HCT116 (cell line): Measurements from ENCODE around the gene SCN1A. TPM values are rescaled to one million over a fixed set of nuclear protein-coding genes. Genes with fewer than 3 reads are reported as not detected.

ENCODE experiments used
- ATAC-seq: fragments of 200-7000 bp; cut with Tn5 transposase; 2 replicates; pipeline ENCODE4 v1.9.1; 2020; ENCODE audit warnings: mild to moderate bottlenecking, moderate library complexity
- BruUV-seq: library from RNA; stranded (reverse); fragments of 400-500 nt; replicated peaks from 2 replicates; lab custom pipeline; 2021; lab: Mats Ljungman, UMichigan
- CTCF ChIA-PET: fragments of 300-600 bp; sonication (Branson Sonifier 250); formaldehyde crosslinking; loops from one replicate; lab custom pipeline; 2021; ENCODE audit warnings: antibody characterized with exemption; lab: Charles Lee
- POLR2A ChIA-PET: fragments of 300-600, 350-600 bp; sonication (Branson Sonifier 250); formaldehyde crosslinking; loops from one replicate; lab custom pipeline; 2021; ENCODE audit warnings: antibody characterized with exemption; lab: Charles Lee
- RAD21 ChIA-PET, 2 experiments: fragments of 300-600 bp; sonication (Branson Sonifier 250); formaldehyde crosslinking; loops; one replicate each; lab custom pipeline; 2023; ENCODE audit warnings: low total read pairs in 2 of 2; ENCODE audit not compliant: uncharacterized antibody in 2 of 2, unreplicated experiment in 2 of 2, low non-redundant PET in 1 of 2; lab: Charles Lee
- DNase-seq: peaks from one replicate; pipeline ENCODE4 v3.0.0-alpha.2; 2010; ENCODE audit warnings: low read depth, low spot score
- H2AFZ ChIP-seq: fragments of 200-600 bp; shearing (Covaris generic), sonication (generic); 2 replicates; pipeline ENCODE4 v1.6.1; 2017; ENCODE audit warnings: low read depth, mixed run types, mixed read lengths, antibody characterized with exemption, low read length; ENCODE audit not compliant: poor library complexity, severe bottlenecking
- H3K27ac ChIP-seq: 2 replicates; pipeline ENCODE4 v1.5.1; 2012; ENCODE audit warnings: low read depth, low read length
- H3K27me3 ChIP-seq: fragments of 200-600 bp; sonication (generic); 2 replicates; pipeline ENCODE4 v1.6.1; 2016; ENCODE audit warnings: mixed run types, low read length, mixed read lengths; ENCODE audit not compliant: insufficient read depth
- H3K36me3 ChIP-seq, 2 experiments: fragments of 200-500 bp in 1 of 2; fragments of 200-600 bp in 1 of 2; sonication (Bioruptor generic) in 1 of 2; sonication (generic) in 1 of 2; 2 replicates each; pipeline versions ENCODE4 v1.5.1 to v1.6.1; 2014 to 2016; ENCODE audit warnings: low read length in 2 of 2, inconsistent platforms in 1 of 2, mixed read lengths in 1 of 2, mixed run types in 1 of 2; ENCODE audit not compliant: insufficient read depth in 2 of 2, control insufficient read depth in 1 of 2
- H3K4me1 ChIP-seq, 2 experiments: fragments of 200-600 bp in 1 of 2; sonication (generic) in 1 of 2; 2 replicates each; pipeline versions ENCODE4 v1.5.1 to v1.6.1; 2012 to 2017; ENCODE audit warnings: low read length in 2 of 2, inconsistent platforms in 1 of 2, mild to moderate bottlenecking in 1 of 2, mixed read lengths in 1 of 2, mixed run types in 1 of 2, moderate library complexity in 1 of 2; ENCODE audit not compliant: insufficient read depth in 2 of 2, control insufficient read depth in 1 of 2
- H3K4me2 ChIP-seq: fragments of 200-600 bp; sonication (generic); 2 replicates; pipeline ENCODE4 v1.6.1; 2017; ENCODE audit warnings: mixed run types, low read length, mixed read lengths
- H3K4me3 ChIP-seq, 2 experiments: fragments of 200-600 bp in 1 of 2; sonication (generic) in 1 of 2; replicated peaks in 1 of 2; 2 replicates each; pipeline ENCODE4 v1.5.1; 2011 to 2016; ENCODE audit warnings: low read length in 2 of 2, control low read depth in 1 of 2, low read depth in 1 of 2, mild to moderate bottlenecking in 1 of 2, mixed read lengths in 1 of 2, mixed run types in 1 of 2
- H3K79me2 ChIP-seq: fragments of 200-600 bp; sonication (generic); 2 replicates; pipeline ENCODE4 v1.6.1; 2017; ENCODE audit warnings: mild to moderate bottlenecking, mixed run types, low read length, moderate library complexity, mixed read lengths; ENCODE audit not compliant: insufficient read depth
- H3K9ac ChIP-seq: fragments of 200-600 bp; sonication (generic); 2 replicates; pipeline ENCODE4 v1.6.1; 2016; ENCODE audit warnings: low read length, mixed read lengths
- H3K9me2 ChIP-seq: fragments of 200-600 bp; sonication (generic), shearing (Covaris generic); 2 replicates; pipeline ENCODE4 v1.6.1; 2017; ENCODE audit warnings: mixed run types, mild to moderate bottlenecking, moderate library complexity; ENCODE audit not compliant: insufficient read depth
- H3K9me3 ChIP-seq, 2 experiments: fragments of 200-500 bp in 1 of 2; fragments of 200-600 bp in 1 of 2; sonication (Bioruptor generic) in 1 of 2; sonication (generic) in 1 of 2; 2 replicates each; pipeline ENCODE4 v1.6.1; 2014 to 2017; ENCODE audit warnings: low read length in 2 of 2, mixed read lengths in 2 of 2, inconsistent platforms in 1 of 2, low read depth in 1 of 2, mild to moderate bottlenecking in 1 of 2, mixed run types in 1 of 2, moderate library complexity in 1 of 2; ENCODE audit not compliant: control insufficient read depth in 1 of 2, insufficient read depth in 1 of 2
- H4K20me1 ChIP-seq: fragments of 200-600 bp; sonication (generic), shearing (Covaris generic); 2 replicates; pipeline ENCODE4 v1.6.1; 2017; ENCODE audit warnings: mixed run types, mild to moderate bottlenecking, moderate library complexity; ENCODE audit not compliant: insufficient read depth
- CBX3 ChIP-seq: IDR thresholded peaks from 2 replicates; pipeline ENCODE4 v1.6.1; 2012; ENCODE audit warnings: low read depth
- CEBPB ChIP-seq: IDR thresholded peaks from 2 replicates; pipeline ENCODE4 v1.6.1; 2012; ENCODE audit warnings: low read depth
- JUND ChIP-seq: IDR thresholded peaks from 2 replicates; pipeline ENCODE4 v1.6.1; 2012
- RAD21 ChIP-seq: IDR thresholded peaks from 2 replicates; pipeline ENCODE4 v1.6.1; 2012; ENCODE audit warnings: low read depth, mild to moderate bottlenecking
- TCF7L2 ChIP-seq: IDR thresholded peaks from 2 replicates; pipeline ENCODE4 v1.7.0; 2011; ENCODE audit warnings: borderline replicate concordance, inconsistent platforms; ENCODE audit not compliant: insufficient read depth, insufficient read length; ENCODE audit errors: extremely low read depth
- ZNF274 ChIP-seq: fragments of 200-500 bp; sonication (Bioruptor generic); IDR thresholded peaks from 2 replicates; pipeline ENCODE4 v1.6.1; 2014; ENCODE audit warnings: mild to moderate bottlenecking, low read depth, low read length, inconsistent platforms
- intact Hi-C: fragments of 100-400 bp; cut with micrococcal nuclease; formaldehyde crosslinking; loops from 2 replicates; pipeline ENCODE4 v1.10.0; 2022
- total RNA-seq: library from RNA; stranded (reverse); gene quantifications from one replicate; pipeline ENCODE4 v1.2.1, GENCODE V29; 2021; ENCODE audit not compliant: unreplicated experiment
- TF ChIP-seq, protein P1 (sequence below), 3 experiments: fragments of 200-600 bp in 1 of 3; sonication (generic) in 1 of 3; IDR thresholded peaks in 2 of 3; conservative IDR thresholded peaks in 1 of 3; 2 replicates each; pipeline ENCODE4 v1.5.1; 2012 to 2017; ENCODE audit warnings: low read depth in 2 of 3, low read length in 2 of 3, antibody characterized with exemption in 1 of 3, borderline replicate concordance in 1 of 3, control low read depth in 1 of 3, mild to moderate bottlenecking in 1 of 3, mixed read lengths in 1 of 3, mixed run types in 1 of 3, moderate library complexity in 1 of 3; ENCODE audit not compliant: insufficient read depth in 1 of 3
- TF ChIP-seq, protein P2 (sequence below): IDR thresholded peaks from 2 replicates; pipeline ENCODE4 v1.6.1; 2012; ENCODE audit warnings: low read depth
- TF ChIP-seq, protein P3 (sequence below): IDR thresholded peaks from 2 replicates; pipeline ENCODE4 v1.6.1; 2012

Gene SCN1A
- total RNA-seq, 1 experiment from 2014 or later = not detected

DNA sequence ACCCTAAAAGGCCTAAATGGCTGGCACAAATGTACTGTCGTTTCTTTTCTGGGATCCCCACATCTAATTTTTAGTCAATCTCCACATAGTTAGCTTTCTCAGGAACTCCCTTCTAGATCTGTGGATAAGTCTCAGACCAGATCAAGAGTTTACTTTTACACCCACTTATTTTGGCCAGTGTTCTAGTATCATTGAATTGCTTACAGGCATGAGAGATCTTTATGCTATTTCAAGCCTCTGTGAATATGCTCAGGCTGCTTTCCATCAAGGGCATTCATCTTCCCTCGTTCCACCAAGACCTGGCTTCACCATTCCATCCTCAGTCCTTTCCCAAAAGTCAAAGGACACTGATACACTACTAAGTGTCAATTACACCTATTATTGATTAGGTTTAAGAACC lies 27.8 kb upstream of the SCN1A start:
- no TSS peak for BruUV-seq
- Histone ChIP-seq H3K4me1 (no peaks in the 10 kb centered on the region), H2AFZ (no peak overlapping the region), H3K79me2 (no peaks in the 10 kb centered on the region), H3K27ac (no peak overlapping the region)
- RAD21 ChIA-PET = no interaction called here
- intact Hi-C loops = no loop called here
- DNase-seq = no peak
- no peak for TF ChIP-seq CEBPB
- no peak for TF ChIP-seq ZNF274
- TF ChIP-seq, protein P1, sequence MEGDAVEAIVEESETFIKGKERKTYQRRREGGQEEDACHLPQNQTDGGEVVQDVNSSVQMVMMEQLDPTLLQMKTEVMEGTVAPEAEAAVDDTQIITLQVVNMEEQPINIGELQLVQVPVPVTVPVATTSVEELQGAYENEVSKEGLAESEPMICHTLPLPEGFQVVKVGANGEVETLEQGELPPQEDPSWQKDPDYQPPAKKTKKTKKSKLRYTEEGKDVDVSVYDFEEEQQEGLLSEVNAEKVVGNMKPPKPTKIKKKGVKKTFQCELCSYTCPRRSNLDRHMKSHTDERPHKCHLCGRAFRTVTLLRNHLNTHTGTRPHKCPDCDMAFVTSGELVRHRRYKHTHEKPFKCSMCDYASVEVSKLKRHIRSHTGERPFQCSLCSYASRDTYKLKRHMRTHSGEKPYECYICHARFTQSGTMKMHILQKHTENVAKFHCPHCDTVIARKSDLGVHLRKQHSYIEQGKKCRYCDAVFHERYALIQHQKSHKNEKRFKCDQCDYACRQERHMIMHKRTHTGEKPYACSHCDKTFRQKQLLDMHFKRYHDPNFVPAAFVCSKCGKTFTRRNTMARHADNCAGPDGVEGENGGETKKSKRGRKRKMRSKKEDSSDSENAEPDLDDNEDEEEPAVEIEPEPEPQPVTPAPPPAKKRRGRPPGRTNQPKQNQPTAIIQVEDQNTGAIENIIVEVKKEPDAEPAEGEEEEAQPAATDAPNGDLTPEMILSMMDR (IDR thresholded peaks at IDR 0.05 in 2 of 3, conservative IDR thresholded peaks at IDR 0.05 in 1 of 3; ENCODE audit: borderline replicate concordance in 1 of 3, insufficient read depth in 1 of 3, low read depth in 2 of 3, low read length in 2 of 3) = no peak
- TF ChIP-seq JUND = no peak
- TF ChIP-seq, protein P2, sequence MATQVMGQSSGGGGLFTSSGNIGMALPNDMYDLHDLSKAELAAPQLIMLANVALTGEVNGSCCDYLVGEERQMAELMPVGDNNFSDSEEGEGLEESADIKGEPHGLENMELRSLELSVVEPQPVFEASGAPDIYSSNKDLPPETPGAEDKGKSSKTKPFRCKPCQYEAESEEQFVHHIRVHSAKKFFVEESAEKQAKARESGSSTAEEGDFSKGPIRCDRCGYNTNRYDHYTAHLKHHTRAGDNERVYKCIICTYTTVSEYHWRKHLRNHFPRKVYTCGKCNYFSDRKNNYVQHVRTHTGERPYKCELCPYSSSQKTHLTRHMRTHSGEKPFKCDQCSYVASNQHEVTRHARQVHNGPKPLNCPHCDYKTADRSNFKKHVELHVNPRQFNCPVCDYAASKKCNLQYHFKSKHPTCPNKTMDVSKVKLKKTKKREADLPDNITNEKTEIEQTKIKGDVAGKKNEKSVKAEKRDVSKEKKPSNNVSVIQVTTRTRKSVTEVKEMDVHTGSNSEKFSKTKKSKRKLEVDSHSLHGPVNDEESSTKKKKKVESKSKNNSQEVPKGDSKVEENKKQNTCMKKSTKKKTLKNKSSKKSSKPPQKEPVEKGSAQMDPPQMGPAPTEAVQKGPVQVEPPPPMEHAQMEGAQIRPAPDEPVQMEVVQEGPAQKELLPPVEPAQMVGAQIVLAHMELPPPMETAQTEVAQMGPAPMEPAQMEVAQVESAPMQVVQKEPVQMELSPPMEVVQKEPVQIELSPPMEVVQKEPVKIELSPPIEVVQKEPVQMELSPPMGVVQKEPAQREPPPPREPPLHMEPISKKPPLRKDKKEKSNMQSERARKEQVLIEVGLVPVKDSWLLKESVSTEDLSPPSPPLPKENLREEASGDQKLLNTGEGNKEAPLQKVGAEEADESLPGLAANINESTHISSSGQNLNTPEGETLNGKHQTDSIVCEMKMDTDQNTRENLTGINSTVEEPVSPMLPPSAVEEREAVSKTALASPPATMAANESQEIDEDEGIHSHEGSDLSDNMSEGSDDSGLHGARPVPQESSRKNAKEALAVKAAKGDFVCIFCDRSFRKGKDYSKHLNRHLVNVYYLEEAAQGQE = no peak
- TF ChIP-seq CBX3 = no peak
- TF ChIP-seq, protein P3, sequence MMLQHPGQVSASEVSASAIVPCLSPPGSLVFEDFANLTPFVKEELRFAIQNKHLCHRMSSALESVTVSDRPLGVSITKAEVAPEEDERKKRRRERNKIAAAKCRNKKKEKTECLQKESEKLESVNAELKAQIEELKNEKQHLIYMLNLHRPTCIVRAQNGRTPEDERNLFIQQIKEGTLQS = no peak
- no peak for TF ChIP-seq RAD21
- no peak for TF ChIP-seq TCF7L2
- TF ChIP-seq, all 23 proteins: peak for 0
- Histone ChIP-seq H4K20me1 (no peaks in the 10 kb centered on the region), H3K27me3 (peaks cover 29% of the 10 kb centered on the region; the same call in 1 of the 2 replicates), H3K9me3 (no peaks in the 10 kb centered on the region), H3K36me3 (no peaks in the 10 kb centered on the region), H3K4me2 (no peak overlapping the region), H3K9ac (no peak overlapping the region), H3K4me3 (no peak overlapping the region), H3K9me2 (no peaks in the 10 kb centered on the region)
- ATAC-seq = no peak
- ChIA-PET CTCF (no interaction called here), POLR2A (no interaction called here)
